Suprapubic skin (tissue), 4 donors: Measurements from ENCODE around the gene NEBL.

Experiments
- EP300 ChIP-seq: sonication (generic); formaldehyde crosslinking; IDR thresholded peaks from one replicate; pipeline ENCODE4 v1.6.1; 2017; ENCODE audit warnings: antibody characterized with exemption
- POLR2A ChIP-seq, 2 donors: fragments of 450-650 bp; IDR thresholded peaks; one replicate each; pipeline ENCODE4 v1.6.1; 2017; ENCODE audit warnings: antibody characterized with exemption in 2 of 2, mild to moderate bottlenecking in 2 of 2, moderate library complexity in 2 of 2
- POLR2AphosphoS5 ChIP-seq, 3 donors: sonication (generic); formaldehyde crosslinking; IDR thresholded peaks; one replicate each; pipeline ENCODE4 v1.6.1; 2017; ENCODE audit warnings: antibody characterized with exemption in 3 of 3
- TF ChIP-seq, protein P1 (sequence below), 2 donors: fragments of 200-600 bp in 1 of 2; fragments of 450-650 bp in 1 of 2; sonication (generic) in 1 of 2; IDR thresholded peaks; one replicate each; pipeline ENCODE4 v1.5.1; 2016 to 2019; ENCODE audit warnings: antibody characterized with exemption in 2 of 2, mild to moderate bottlenecking in 1 of 2, moderate library complexity in 1 of 2

- TF ChIP-seq, protein P1, sequence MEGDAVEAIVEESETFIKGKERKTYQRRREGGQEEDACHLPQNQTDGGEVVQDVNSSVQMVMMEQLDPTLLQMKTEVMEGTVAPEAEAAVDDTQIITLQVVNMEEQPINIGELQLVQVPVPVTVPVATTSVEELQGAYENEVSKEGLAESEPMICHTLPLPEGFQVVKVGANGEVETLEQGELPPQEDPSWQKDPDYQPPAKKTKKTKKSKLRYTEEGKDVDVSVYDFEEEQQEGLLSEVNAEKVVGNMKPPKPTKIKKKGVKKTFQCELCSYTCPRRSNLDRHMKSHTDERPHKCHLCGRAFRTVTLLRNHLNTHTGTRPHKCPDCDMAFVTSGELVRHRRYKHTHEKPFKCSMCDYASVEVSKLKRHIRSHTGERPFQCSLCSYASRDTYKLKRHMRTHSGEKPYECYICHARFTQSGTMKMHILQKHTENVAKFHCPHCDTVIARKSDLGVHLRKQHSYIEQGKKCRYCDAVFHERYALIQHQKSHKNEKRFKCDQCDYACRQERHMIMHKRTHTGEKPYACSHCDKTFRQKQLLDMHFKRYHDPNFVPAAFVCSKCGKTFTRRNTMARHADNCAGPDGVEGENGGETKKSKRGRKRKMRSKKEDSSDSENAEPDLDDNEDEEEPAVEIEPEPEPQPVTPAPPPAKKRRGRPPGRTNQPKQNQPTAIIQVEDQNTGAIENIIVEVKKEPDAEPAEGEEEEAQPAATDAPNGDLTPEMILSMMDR (IDR thresholded peaks at IDR 0.05): no peak
- TF ChIP-seq POLR2AphosphoS5 (IDR thresholded peaks at IDR 0.05) (no peak), POLR2A (IDR thresholded peaks at IDR 0.05) (no peak), EP300 (no peak)
Observed at GRCh38 chr10:20863008-20863407, 34.1 kb downstream of the NEBL start.
